HG03103 (cell line): ENCODE data around the gene SERP2.

Experiments used
- ATAC-seq: cut with Tn5 transposase; IDR thresholded peaks from one replicate; pipeline ENCODE4 v1.9.1; 2021; ENCODE audit warnings: low read depth; ENCODE audit not compliant: unreplicated experiment

Gene SERP2

GRCh38 chr13:44354884-44355283 lies 18.7 kb upstream of the SERP2 start:
- no peak for ATAC-seq

GRCh38 chr13:44355621-44356020 lies 18.0 kb upstream of the SERP2 start:
- no peak for ATAC-seq

DNA sequence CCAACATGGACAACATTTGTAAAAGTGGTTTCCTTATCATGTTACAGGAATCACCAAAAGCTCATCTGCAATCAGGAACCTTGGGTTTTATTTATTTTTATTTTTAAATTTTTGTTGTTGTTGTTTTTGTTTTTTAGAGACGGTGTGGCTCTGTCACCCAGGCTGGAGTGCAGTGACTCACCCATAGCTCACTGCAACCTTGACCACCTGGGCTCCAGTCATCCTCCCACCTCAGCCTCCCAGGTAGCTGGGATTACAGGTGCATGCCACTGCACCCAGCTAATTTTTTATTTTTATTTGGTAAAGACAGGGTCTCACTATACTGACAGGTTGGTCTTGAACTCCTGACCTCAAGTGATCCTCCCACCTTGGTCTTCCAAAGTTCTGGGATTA lies 13.6 kb upstream of the SERP2 start:
- no peak for ATAC-seq

GRCh38 chr13:44362394-44363040 lies 11.1 kb upstream of the SERP2 start:
- no peak for ATAC-seq

- no peak for ATAC-seq
These were observed 9.8 kb upstream of the SERP2 start for GRCh38 chr13:44363631-44364344.

GRCh38 chr13:44364345-44365000 lies 9.2 kb upstream of the SERP2 start:
- no peak for ATAC-seq

GRCh38 chr13:44365008-44365407 lies 8.6 kb upstream of the SERP2 start:
- ATAC-seq = no peak

GRCh38 chr13:44365899-44366298 lies 7.7 kb upstream of the SERP2 start:
- ATAC-seq = no peak

DNA sequence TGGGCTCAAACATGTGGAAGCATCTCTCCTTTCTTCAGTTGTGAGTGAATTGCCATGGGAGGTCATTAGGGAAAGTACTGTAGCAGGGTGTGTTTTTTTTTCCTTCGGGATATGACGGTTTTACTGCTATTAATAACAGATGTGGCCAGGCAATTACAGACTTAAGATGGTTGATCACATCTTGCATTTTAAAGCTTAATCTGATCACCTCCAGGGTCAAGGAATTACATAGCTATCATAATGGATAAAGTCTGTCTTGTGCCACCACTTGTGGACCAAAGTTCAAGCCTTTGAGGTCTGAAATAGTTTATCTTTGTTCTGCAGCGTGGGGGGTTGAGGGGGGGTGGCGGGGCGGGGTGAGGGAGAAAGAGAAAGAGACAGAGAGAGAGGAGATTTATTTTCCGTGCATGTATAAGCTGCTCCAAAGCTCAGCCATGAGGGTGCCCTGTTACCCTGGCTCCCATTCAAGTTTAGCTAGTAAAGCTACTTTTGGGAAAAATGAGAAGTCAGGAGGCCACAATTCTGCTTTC lies 5.5 kb upstream of the SERP2 start:
- ATAC-seq = no peak

GRCh38 chr13:44368599-44369368 lies 4.8 kb upstream of the SERP2 start:
- ATAC-seq = no peak

DNA sequence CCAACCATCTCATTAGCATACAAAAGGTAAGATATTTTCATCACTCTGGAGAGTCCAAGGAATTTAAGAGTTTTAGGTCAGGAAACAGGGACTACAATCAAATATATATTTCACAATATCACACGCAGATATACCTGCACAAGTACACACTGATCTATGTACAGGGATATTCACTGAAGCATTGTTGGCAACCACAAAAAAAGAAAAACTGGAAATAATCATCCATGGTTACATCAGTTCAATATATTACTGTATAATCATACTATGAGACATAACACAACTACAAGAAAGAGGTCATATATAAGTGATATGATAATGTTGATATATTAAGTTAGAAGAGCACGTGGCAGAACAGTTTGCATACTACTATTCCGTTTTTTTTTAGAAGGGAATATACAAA lies 2.2 kb upstream of the SERP2 start:
- ATAC-seq = no peak

DNA sequence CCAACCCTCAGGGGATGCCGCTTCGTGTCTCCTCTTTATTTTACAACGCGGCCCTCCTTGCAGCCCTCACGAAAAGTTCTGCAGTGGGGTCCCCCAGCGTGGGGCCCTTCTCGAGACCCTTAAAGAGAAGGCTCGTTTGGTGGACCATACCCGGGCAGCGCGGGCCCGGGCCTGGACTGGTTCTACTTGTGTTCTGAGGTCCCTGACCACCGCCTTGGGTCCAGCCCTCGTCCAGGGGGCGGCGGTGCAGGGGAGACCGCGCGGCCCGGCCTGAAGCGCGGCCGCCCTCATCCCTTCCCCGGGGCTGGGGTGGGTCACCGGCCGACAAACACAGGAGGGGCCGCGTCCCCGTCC lies 400 bp upstream of the SERP2 start:
- ATAC-seq = no peak

DNA sequence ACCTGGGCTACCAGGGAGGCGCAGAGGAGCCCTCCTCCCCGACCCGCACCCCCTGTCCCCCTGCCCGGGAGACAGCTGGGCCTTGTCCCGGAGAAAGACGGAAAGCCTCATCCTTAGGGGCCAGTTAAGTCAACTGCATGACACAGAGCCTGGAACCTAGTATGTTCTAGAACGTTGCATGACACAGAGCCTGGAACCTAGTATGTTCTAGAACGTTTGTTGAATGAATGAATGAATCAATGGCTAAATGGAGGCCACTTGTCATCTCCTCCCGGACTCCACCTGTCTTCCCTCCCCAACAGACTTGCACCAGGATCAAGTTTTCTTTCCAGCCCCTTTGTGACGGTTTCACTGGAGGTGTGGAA lies 706 bp downstream of the SERP2 start:
- ATAC-seq = no peak

- ATAC-seq = no peak
These were observed 4.7 kb downstream of the SERP2 start for GRCh38 chr13:44378277-44378676.

- ATAC-seq = no peak
These were observed 6.3 kb downstream of the SERP2 start for GRCh38 chr13:44379885-44380284.

- ATAC-seq = no peak
These were observed 7.0 kb downstream of the SERP2 start for GRCh38 chr13:44380404-44381165.

- ATAC-seq = no peak
These were observed 9.1 kb downstream of the SERP2 start for GRCh38 chr13:44382635-44383145.

DNA sequence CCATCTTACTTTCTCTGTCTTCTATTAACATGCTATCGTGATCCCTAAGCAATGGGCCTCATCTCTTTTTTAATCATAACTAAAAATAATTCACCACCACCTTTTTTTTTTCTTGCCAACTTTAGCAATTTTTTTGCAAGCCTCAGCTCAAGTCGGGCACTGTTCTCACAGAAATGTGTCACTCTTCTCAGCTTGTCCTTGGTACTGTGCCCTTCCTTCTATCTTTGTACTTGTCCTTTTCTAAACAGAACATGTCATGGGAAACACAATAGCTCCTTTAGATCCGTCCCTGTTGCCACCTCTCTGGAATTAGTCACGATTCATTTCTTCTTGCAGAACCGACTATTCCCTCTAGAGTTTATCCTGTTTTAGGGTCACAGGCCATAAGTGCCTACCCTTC lies 10.3 kb downstream of the SERP2 start:
- ATAC-seq = no peak

DNA sequence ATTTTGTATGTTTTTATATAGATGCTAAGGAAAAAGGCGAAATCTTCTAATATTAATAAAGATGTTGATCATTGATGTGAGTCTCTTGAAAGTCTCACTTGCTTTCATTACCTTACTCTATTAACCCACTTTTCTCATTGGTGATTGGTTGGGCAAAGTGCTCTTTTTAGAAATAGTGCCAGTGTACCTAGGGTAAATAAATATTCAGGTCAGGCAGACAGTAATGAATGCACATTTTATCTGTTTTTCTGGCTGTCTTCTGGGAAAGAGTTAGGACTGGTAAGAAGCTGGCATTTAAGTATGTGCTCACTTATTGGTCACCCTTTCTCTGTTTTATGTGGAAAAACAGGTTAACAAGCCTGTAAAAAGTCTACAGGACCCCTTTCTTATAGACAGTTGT lies 11.2 kb downstream of the SERP2 start:
- no peak for ATAC-seq

DNA sequence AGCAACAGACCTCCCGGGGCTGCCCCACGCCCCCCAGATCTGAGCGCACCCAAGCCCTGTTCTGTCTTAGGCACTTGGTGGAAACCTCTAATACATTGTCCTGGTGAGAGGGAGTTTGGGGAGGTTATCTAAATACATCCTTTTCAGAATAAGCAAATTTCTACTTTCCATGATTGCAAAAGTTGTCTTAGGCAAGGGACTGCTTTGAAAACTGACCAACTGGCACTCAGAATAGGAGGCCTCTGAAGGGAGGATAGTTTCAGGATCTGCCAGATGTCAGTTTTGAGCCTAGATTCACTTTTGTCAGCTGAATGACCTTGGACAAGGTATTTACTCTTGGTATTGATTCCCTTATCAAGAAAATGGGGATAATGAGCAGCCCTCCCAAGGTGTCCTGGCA lies 11.8 kb downstream of the SERP2 start:
- no peak for ATAC-seq
